ENCODE results near the gene OXA1L. TPM values are rescaled to one million over a fixed set of nuclear protein-coding genes. Genes with fewer than 3 reads are reported as not detected.
"Not testable (repeated sequence)": the region's sequence is repeated elsewhere in the genome, so short reads cannot be mapped to it uniquely, and the experiment has no call there.

The OXA1L gene
- total RNA-seq (2022) (76.5 and 83.3 TPM in 2 replicates), Bru-seq, nascent RNA (percentile 86 among the genes with signal in this experiment), BruChase-seq, experiment 1, labeled RNA remaining after a 6-hour chase (percentile 94 among the genes with signal in this experiment), BruChase-seq, experiment 2, labeled RNA remaining after a 2-hour chase (percentile 89 among the genes with signal in this experiment)
- long read RNA-seq, transcript OXA1L-201 (10 exons, 1,719 nt) = major isoform, 89 of 116 reads
- long read RNA-seq, partial matches to known transcripts = 10 of 116 reads
- long read RNA-seq, other reads (novel, unspliced or antisense) = 16 of 116 reads

- H3K4me1 Mint-ChIP-seq (ENCODE audit: low read depth, unreplicated experiment) = peaks cover 16% of the 10 kb centered on the region
- no peak for TF ChIP-seq CTCF (IDR thresholded peaks at IDR 0.05; ENCODE audit: unreplicated experiment)
- H3K4me3 Mint-ChIP-seq (ENCODE audit: low read depth, unreplicated experiment) = peak within 1 kb of the TSS; percentile 82
- H3K27me3 Mint-ChIP-seq (ENCODE audit: unreplicated experiment) = no peaks in the 10 kb centered on the region
- intact Hi-C loops (cut with micrococcal nuclease; ENCODE audit: unreplicated experiment) = loop anchor here (5.0 kb wide), 1 partner anchor 194 kb away; no protein-coding TSS in a partner anchor
- H3K36me3 Mint-ChIP-seq (ENCODE audit: insufficient read depth, unreplicated experiment) = peaks cover 53% of the 10 kb centered on the region
- H3K9me3 Mint-ChIP-seq (ENCODE audit: low read depth, unreplicated experiment) = no peaks in the 10 kb centered on the region
- no TSS peak for BruUV-seq (replicated peaks)
- H3K27ac Mint-ChIP-seq (ENCODE audit: unreplicated experiment) = peak within 1 kb of the TSS; percentile 92
- CTCF ChIA-PET = interaction anchor here (0.6 to 2.4 kb wide), 12 partner anchors 57 to 229 kb away, joined by 3 to 7 read pairs (median 4); partner anchors contain the start of genes LRP10 and MMP14
- peak; percentile 93 for DNase-seq
Measured at GRCh38 chr14:22766457-22767322, at the start of gene OXA1L. OXA1L (plus strand) TSS chr14:22766688; CDS start chr14:22766702, 14 bp downstream.

GRCh38 chr14:22718091-22718490 is 48.4 kb upstream of the OXA1L start:
- no peak overlapping the region for H3K27ac Mint-ChIP-seq (ENCODE audit: unreplicated experiment)
- no peak overlapping the region for H3K4me3 Mint-ChIP-seq (ENCODE audit: low read depth, unreplicated experiment)
- H3K9me3 Mint-ChIP-seq (ENCODE audit: low read depth, unreplicated experiment) = no peaks in the 10 kb centered on the region
- intact Hi-C loops (cut with micrococcal nuclease; ENCODE audit: unreplicated experiment) = no loop called here
- BruUV-seq (replicated peaks) = no TSS peak
- H3K27me3 Mint-ChIP-seq (ENCODE audit: unreplicated experiment) = no peaks in the 10 kb centered on the region
- no peaks in the 10 kb centered on the region for H3K4me1 Mint-ChIP-seq (ENCODE audit: low read depth, unreplicated experiment)
- H3K36me3 Mint-ChIP-seq (ENCODE audit: insufficient read depth, unreplicated experiment) = peaks cover 3% of the 10 kb centered on the region
- CTCF ChIA-PET = no interaction called here
- DNase-seq = no peak
- no peak for TF ChIP-seq CTCF (IDR thresholded peaks at IDR 0.05; ENCODE audit: unreplicated experiment)

GRCh38 chr14:22721213-22721612 is 45.3 kb upstream of the OXA1L start:
- intact Hi-C loops (cut with micrococcal nuclease; ENCODE audit: unreplicated experiment) = no loop called here
- CTCF ChIA-PET = interaction anchor here (0.8 kb wide), 1 partner anchor 8 kb away, joined by 3 read pairs; no protein-coding TSS in a partner anchor
- DNase-seq = no peak
- no peak overlapping the region for H3K27ac Mint-ChIP-seq (ENCODE audit: unreplicated experiment)
- H3K27me3 Mint-ChIP-seq (ENCODE audit: unreplicated experiment) = no peaks in the 10 kb centered on the region
- no peaks in the 10 kb centered on the region for H3K4me1 Mint-ChIP-seq (ENCODE audit: low read depth, unreplicated experiment)
- TF ChIP-seq CTCF (IDR thresholded peaks at IDR 0.05; ENCODE audit: unreplicated experiment) = no peak
- H3K36me3 Mint-ChIP-seq (ENCODE audit: insufficient read depth, unreplicated experiment) = no peaks in the 10 kb centered on the region
- no TSS peak for BruUV-seq (replicated peaks)
- no peaks in the 10 kb centered on the region for H3K9me3 Mint-ChIP-seq (ENCODE audit: low read depth, unreplicated experiment)
- H3K4me3 Mint-ChIP-seq (ENCODE audit: low read depth, unreplicated experiment) = no peak overlapping the region

GRCh38 chr14:22723815-22724214 is 42.7 kb upstream of the OXA1L start:
- H3K27me3 Mint-ChIP-seq (ENCODE audit: unreplicated experiment) = no peaks in the 10 kb centered on the region
- H3K9me3 Mint-ChIP-seq (ENCODE audit: low read depth, unreplicated experiment) = no peaks in the 10 kb centered on the region
- H3K36me3 Mint-ChIP-seq (ENCODE audit: insufficient read depth, unreplicated experiment) = no peaks in the 10 kb centered on the region
- no peak for DNase-seq
- CTCF ChIA-PET = no interaction called here
- no peak overlapping the region for H3K27ac Mint-ChIP-seq (ENCODE audit: unreplicated experiment)
- no peaks in the 10 kb centered on the region for H3K4me1 Mint-ChIP-seq (ENCODE audit: low read depth, unreplicated experiment)
- intact Hi-C loops (cut with micrococcal nuclease; ENCODE audit: unreplicated experiment) = no loop called here
- no peak overlapping the region for H3K4me3 Mint-ChIP-seq (ENCODE audit: low read depth, unreplicated experiment)
- TF ChIP-seq CTCF (IDR thresholded peaks at IDR 0.05; ENCODE audit: unreplicated experiment) = no peak
- no TSS peak for BruUV-seq (replicated peaks)

GRCh38 chr14:22724847-22725246 is 41.6 kb upstream of the OXA1L start:
- BruUV-seq (replicated peaks); CTCF ChIA-PET: not testable (repeated sequence)

GRCh38 chr14:22725374-22725773 is 41.1 kb upstream of the OXA1L start:
- H3K9me3 Mint-ChIP-seq (ENCODE audit: low read depth, unreplicated experiment); DNase-seq; intact Hi-C loops (cut with micrococcal nuclease; ENCODE audit: unreplicated experiment); BruUV-seq (replicated peaks); CTCF ChIA-PET; H3K4me1 Mint-ChIP-seq (ENCODE audit: low read depth, unreplicated experiment); H3K36me3 Mint-ChIP-seq (ENCODE audit: insufficient read depth, unreplicated experiment); H3K4me3 Mint-ChIP-seq (ENCODE audit: low read depth, unreplicated experiment); H3K27me3 Mint-ChIP-seq (ENCODE audit: unreplicated experiment); H3K27ac Mint-ChIP-seq (ENCODE audit: unreplicated experiment): not testable (repeated sequence)

More at GRCh38 chr14:22724847-22725246, 41.6 kb upstream of the OXA1L start:
- H3K4me3 Mint-ChIP-seq (ENCODE audit: low read depth, unreplicated experiment); H3K9me3 Mint-ChIP-seq (ENCODE audit: low read depth, unreplicated experiment); H3K36me3 Mint-ChIP-seq (ENCODE audit: insufficient read depth, unreplicated experiment); intact Hi-C loops (cut with micrococcal nuclease; ENCODE audit: unreplicated experiment); H3K27ac Mint-ChIP-seq (ENCODE audit: unreplicated experiment); H3K27me3 Mint-ChIP-seq (ENCODE audit: unreplicated experiment); H3K4me1 Mint-ChIP-seq (ENCODE audit: low read depth, unreplicated experiment); DNase-seq: not testable (repeated sequence)
